ENCODE data around the gene IQCM.
A peak's percentile ranks its signal among the peaks of the same experiment; 100 is the strongest.
"Not testable (repeated sequence)": the region's sequence is repeated elsewhere in the genome, so short reads cannot be mapped to it uniquely, and the experiment has no call there.

Gene IQCM

DNA sequence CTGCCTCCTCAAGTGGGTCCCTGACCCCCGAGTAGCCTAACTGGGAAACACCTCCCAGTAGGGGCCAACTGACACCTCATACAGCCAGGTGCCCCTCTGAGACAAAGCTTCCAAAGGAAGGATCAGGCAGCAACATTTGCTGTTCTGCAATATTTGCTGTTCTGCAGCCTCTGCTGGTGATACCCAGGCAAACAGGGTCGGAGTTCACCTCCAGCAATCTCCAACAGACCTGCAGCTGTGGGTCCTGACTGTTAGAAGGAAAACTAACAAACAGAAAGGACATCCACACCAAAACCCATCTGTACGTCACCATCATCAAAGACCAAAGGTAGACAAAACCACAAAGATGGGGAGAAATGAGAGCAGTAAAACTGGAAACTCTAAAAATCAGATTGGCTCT is 347.0 kb downstream of the IQCM start:
- DNase-seq (ENCODE audit: low spot score): not testable (repeated sequence)

DNA sequence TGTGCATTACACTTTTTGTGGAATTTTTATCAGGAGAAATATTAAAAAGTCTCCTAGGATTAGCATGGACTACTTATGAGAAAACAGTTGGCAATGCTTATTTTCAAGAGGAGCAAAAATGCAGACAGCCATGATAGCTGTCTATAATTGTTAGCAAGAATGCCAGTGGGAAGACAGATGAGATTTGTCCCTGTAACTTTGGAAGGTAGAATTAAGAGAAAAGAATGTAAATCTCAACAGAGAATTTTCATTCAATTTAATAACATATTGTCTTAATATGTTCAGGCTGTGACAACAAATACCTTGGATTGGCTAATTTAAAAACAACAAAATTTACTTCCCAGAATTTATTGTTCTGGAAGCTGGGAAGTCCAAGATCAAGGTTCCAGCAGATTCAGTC is 349.2 kb downstream of the IQCM start:
- no peak for DNase-seq (ENCODE audit: low spot score)

DNA sequence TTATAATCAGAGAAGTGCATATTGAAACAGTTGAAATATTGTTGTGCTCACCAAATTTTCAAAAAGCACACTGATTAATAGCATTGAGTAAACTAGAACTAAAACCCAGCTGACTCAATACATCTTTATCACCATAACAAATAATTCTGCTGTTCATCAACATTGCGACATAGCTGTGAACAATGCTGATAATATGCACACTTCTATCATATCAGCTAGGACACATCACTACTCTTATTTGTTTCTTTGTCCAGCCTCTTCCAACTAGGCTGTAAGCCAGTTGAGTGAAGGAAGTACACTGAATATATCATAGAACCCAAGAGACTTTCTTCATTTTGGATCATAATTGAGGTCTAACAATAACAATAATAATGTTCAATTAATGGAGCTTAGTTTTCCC is 349.7 kb downstream of the IQCM start:
- no peak for DNase-seq (ENCODE audit: low spot score)

DNA sequence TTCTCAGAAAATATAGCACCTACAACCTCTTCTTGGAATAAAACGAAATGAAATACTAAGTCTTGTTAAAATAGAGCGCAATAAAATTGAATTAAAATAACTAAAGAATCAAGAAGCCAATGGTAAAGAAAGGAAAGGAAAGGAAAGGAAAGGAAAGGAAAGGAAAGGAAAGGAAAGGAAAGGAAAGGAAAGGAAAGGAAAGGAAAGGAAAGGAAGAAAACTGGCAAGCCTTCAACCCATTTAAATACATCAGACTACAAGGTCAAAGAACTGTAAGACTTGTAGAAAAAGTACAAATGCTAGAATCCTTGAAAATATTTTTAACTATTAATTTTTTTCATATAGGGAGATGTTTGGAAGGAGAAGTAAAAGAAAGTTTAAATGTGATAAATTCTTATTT is 372.1 kb downstream of the IQCM start:
- no peak for DNase-seq (ENCODE audit: low spot score)

DNA sequence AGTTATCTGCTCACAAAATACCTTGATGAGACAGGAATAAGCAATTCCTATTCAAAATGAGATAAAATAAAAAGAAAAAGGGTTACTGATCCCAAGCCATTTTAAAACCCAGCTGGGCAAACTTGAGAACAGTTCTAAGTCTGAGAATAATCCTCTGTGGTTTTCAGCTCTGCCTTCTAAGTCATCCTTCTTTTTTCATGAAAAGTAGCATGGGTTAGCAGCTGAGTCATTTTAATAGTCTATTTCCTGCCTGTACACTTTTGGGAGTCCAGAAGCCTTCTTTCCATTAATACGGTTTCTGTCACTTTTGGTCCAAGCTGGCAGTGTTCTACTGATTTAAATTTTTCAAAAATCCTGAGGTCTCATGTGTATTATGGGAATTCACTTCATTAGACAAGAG is 374.3 kb downstream of the IQCM start:
- peak; percentile 49 for DNase-seq (ENCODE audit: low spot score)

DNA sequence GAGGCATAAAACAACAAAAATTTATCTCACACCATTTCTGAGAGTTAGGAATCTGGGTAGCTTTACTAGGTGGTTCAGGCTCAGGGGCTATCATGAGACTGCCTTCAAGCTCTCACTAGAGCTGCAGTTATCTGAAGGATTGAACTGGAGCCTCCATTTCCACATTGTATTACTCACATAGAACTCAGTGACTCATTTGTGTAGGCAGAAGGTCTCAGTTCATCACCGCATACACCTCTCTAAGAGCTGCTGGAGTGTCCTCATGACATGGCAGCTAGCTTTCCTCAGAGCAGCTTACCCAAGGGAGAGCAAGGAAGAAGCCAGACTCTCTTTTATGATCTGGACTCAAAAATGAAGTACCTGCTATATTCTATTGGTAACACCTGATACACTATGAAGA is 389.2 kb downstream of the IQCM start:
- no peak for DNase-seq (ENCODE audit: low spot score)

DNA sequence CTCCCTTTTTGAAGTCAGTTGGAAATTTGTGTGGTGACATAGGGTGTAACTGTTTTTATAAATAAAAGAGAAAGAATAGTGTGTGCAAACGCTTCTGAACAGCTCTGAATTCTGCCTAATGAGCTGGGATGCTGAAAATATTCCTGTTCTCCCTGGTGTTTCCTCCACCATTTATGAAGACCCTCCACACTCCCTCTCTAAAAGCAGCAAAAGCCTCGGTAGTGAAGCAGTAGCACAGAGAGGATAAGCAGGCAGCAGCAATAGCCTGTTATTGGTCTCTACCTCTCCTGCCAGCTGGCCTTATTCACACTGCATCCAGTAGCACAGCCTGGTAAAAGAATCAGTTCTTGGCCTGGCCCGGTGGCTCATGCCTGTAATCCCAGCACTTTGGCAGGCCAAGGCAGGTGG is 406.1 kb downstream of the IQCM start:
- peak; percentile 29 for DNase-seq (ENCODE audit: low spot score)

DNA sequence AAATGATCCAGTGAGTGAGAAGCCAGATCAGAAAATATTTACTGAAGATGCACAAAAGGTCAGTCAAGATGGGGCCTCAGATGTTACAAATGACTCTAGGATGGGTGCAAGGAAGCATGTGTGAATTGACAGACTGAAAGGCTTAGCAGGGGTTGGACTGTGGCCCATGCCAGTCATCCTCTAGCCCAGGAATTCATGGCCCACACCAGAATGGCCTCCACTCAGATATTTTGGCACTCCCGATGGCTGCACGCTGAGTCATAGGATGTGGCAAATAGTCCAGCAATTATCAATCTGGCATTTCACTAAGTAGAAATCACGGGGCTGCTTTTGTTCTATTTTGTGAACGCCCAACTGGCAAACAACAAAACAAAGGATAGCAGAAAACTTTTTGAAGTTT is 406.5 kb downstream of the IQCM start:
- peak; percentile 85 for DNase-seq (ENCODE audit: low spot score)

DNA sequence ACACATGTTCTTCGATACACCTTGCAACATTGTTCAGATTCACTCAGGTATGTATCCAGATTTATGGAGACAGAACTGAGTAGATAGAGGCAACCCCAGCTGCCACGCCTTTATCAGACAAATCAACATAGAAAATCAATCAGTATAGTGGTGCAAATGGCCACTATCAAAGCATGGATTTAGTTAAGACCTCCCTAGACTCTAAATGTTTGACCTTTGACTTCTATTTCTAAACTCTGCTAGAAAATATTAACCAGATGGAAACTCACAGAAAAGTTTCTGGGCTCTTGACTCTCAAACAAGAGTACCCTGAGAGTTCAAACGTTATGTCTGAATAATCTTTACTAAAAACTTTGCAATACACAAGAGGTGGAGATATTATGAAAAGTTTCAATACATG is 411.5 kb downstream of the IQCM start:
- DNase-seq (ENCODE audit: low spot score): no peak

DNA sequence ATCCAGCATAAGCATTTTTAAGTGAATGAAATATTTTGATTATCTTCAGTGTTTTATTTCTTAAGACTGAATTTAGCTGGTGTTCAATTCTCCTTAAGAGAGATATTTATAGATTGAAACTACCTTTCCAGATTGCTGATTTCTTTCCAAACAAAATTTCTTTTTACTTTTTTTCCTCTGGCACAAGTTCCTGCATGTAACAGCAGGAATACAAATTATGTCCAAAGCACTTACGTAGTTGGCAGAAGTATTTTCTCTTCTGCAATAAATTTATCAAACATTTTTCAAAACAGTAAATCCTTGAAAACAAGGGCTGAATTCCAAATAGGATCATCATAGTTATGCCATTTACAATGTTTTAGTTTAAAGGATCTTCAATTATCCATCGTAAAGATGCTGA is 412.6 kb downstream of the IQCM start:
- no peak for DNase-seq (ENCODE audit: low spot score)

DNA sequence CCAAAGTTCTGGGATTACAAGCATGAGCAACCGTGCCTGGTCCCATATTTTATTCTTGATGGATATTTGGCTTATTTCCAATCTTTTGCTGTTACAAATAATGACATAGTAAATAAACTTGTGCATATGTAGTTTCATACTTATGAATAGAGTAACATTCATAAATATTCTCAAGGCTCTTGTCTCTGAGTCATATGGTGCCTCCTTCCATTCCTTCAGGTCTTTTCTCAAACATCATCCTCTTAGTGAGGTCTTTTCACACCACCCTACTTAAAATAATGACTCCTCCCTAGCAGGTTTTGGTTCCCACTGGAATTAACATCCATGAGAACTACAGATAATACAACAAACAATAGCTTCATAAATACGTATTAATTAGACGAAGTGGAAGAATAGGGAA is 416.6 kb downstream of the IQCM start:
- DNase-seq (ENCODE audit: low spot score): no peak

DNA sequence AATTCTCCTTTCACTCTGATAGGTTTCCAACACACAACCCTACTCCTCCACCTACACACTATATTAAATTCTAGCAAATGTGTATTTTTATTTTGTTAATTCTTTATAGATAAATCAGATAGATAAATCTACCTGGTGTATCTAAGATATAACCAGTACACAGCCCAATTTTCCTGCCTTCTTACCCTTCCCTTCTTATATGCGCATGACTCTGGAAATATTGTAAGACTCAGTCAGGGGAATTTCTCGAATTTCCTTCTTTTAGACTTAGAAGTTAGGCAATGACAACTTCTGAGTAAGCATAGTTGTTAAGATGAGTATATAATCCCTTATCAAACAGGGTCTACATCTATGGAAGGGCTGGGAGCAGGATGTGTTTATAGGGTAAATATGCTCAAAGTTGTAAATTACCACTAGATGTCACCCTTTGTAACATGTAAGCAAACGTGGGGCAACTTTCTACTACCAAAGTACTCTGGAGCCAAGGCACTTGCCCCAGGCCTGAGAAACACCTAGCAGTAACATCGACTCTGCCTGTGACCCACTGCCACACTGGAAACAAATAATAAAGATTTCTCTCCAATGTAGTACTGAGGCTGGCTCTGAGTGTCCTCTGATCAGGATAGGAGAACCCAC is 444.7 kb downstream of the IQCM start:
- peak; percentile 64 for DNase-seq (ENCODE audit: low spot score)

DNA sequence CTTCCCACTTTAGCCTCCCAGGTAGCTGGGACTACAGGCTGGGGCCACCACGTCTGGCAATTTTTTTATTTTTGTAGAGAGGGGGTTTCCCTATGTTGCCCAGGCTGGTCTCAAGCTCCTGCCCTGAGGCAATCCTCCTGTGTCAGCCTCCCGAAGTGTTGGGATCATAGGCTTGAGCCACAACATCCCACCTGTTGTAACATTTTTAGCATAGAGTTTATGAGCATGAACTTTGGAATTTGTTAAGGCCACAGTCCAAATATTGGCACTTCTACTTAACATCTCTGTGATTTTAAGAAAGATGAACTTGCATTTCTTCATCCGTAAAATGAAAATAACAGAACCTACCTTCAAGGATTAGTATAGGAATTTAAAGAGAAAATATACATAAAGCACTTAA is 445.6 kb downstream of the IQCM start:
- DNase-seq (ENCODE audit: low spot score): no peak

DNA sequence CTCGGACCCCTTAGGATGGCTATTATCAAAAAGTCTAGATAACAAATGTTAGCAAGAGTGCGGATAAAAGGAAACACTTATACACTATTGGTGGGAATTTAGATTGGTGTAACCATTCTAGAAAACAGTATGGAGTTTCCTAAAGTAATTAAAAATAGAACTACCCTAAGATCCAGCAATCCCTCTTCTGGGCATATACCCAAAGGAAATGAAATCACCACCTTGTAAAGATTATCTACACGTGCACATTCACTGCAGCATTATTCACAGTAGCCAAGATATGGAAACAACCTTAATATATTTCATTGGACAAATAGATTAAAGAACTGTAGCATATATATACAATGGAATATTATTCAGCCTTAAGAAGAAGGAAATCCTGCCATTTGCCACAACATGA is 462.4 kb downstream of the IQCM start:
- DNase-seq (ENCODE audit: low spot score): no peak

DNA sequence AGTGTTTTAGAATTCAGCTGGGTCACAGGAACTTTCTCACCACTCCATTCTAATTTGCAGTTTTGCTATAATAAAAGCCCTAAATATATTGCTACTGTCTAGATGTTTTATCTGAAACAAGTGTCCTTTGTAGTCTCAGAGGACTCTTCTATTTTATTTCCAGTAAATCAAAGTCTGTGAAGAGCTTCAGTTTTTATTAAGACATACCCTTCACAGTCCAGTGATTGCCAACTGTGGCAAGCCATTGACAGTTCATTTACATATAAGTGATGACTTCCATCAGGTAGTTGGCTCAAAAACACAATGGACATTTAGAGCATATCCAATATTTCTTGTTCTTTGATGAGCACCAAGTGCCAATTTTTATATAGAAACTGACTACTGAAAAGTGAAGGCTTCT is 466.1 kb downstream of the IQCM start:
- no peak for DNase-seq (ENCODE audit: low spot score)

DNA sequence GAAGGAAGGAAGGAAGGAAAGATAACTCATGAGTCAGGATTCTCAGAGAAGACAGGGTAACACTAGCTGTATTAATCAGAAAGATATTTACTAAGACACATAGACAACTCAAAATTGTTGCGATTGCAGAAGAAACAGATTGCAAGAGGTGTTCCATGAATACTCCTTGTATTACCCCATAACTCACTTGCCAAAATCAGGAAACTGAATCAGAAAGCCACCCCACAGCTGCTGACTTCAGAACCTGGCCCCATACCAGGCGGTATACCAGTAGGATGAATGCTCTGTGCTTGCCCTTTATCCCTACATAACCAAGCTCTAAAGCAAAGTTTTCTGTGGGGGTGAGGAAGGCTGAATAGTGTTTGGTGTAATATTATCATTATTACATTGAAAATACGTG is 468.5 kb downstream of the IQCM start:
- peak; percentile 5 for DNase-seq (ENCODE audit: low spot score)

DNA sequence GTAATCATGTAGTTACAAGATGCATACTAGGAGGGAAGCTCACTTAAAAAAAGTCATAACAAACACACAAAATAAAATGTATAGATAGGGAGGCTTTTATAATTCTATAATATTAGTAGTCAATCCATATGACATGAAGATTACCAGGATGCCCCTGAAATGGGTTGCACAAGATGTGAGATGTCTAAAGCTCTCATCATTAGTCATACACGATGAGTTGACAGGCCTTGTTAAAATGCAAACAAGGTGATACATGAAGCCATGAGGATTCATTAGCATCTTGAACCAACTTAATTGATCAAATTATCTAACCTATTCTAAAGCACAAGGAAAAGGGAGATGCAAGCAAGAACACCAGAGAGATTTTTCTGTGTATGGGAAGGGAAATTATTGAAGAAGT is 470.2 kb downstream of the IQCM start:
- DNase-seq (ENCODE audit: low spot score): no peak

DNA sequence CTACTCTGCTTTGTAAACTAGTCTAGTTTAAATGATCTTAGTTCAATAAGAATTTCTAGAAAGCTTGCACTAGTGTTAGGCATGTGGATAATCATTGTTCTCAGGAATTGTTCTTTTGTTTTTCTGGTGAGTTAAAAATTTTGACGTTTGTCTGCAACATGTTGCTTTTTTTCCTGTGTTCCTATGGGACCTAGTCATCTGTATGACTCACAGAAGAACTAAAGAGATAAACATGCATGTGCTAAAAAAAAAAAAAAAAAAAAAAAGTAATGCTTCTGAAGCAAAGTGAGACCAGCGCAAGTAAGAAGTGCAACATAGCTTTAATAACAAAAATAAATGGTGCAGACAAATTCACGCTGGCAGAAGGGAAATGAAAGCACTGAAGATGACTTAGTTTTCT is 471.2 kb downstream of the IQCM start:
- peak; percentile 9 for DNase-seq (ENCODE audit: low spot score)

DNA sequence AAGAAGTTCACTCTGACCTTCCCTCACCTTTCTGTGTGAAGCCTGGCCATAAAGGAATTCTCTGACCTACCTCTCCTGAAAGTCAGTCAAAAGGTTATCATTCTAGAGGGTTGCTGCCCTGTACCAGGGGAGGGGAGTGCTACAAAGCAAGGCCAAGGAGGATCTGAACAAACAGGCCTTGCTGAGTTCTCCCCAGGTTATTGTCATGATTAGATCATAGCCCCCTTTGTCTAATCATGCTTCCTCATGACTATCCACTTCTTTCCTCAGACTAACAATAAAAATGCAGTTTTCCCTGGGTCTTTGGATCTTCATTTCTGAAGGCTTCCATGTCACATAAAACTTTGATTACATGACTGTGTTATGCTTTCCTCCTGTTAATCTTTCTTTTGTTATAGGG is 472.0 kb downstream of the IQCM start:
- no peak for DNase-seq (ENCODE audit: low spot score)

DNA sequence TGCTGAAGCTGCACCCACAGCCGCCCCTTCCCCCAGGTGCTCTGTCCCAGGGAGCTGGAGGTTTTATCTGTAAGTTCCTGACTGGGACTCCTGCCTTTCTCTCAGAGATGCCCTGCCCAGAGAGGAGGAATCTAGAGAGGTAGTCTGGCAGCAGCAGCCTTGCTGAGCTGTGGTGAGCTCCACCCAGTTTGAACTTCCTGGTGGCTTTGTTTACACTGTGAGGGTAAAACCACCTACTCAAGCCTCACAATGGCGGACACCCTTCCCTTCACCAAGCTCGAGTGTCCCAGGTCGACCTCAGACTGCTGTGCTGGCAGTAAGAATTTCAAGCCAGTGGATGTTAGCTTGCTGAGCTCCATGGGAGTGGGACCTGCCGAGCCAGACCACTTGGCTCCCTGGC is 474.5 kb downstream of the IQCM start:
- not testable (repeated sequence) for DNase-seq (ENCODE audit: low spot score)

DNA sequence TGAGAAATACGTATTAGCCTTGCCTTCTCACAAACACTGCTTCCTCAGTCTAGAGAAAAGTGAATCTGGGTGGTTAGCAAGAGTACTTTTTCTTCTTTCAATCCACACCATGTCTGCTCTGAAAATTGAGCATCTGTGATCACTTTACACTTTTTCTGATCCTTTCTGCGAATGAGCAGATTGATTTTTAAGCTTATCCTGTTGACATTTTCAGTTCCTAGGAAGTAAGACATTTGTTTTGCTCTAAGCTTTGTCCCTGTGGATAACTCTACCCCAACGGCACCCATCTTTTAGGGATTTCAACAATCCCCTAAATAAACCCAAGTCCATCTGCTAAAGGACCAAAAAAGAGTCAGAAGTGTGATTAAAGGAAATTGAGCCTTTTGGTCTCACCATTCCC is 487.5 kb downstream of the IQCM start:
- DNase-seq (ENCODE audit: low spot score): no peak

DNA sequence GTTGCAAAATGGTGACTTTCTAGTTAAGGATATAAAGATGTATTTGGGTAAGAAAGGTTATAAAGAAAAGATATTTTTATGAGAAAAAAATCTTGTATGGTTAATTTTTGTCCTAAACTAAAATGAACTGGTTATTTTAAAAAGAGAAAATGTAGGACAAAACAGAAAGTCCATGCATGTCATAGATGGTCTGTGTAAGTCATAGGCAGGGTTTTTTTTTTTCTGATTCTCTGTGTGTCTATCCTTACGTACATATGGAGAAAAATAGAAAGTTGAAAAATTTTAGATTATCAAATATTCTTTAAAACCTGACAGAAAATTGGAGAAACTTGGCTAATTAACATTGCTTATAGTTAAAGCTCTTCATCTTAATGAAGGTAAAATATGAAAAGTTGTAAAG is 493.4 kb downstream of the IQCM start:
- DNase-seq (ENCODE audit: low spot score): no peak

DNA sequence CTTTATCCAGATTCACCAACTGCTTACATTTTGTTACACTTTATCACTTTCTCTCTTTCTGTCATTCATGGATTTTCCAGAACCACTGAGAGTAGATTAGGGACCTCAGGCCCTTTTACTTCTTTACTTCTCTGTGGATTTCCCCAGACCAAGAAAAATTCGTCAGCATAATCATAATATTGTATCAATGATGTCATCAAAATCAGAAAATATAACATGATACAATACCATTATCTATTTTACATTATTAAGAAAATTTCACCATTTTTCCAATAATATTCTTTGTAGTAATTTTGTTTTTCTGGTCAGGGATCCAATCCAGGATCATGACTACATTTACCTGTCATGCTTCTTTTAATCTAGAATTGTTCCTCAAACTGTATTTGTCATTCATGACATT is 494.2 kb downstream of the IQCM start:
- no peak for DNase-seq (ENCODE audit: low spot score)

DNA sequence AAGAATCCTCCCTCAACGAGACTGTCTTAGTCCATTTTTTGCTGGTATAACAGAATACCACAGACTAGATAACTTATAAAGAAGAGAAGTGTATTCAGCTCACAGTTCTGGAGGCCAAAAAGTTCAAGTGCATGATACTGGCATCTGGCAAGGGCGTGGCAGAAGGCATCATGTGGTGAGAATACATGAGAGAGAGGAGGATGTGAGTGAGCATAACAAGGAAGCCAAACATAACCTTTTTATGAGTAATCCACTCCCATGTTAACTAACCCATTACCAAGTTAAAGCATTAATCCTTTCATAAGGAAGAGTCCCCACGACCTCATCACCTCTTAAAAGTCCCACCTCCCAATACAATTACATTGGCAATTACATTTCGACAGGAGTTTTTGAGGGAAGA is 504.6 kb downstream of the IQCM start:
- peak; percentile 18 for DNase-seq (ENCODE audit: low spot score)

DNA sequence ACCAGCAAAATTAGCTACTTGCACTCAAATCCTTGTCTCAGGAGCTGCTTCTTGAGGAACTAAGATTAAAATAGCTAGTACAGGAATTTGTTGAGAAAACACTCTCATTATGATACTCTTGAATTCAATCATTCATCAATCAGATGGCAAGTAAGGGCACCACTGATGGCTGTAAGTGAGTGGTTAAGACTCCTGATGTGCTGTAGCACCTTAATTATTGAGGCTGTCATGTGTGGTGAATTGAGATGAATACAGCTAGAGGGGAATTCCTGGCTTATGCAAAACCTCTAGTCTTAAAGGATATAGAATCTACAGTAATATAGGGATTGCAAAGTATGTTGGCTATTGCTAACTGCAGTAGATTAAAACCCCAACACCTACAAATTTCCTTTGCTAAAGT is 509.1 kb downstream of the IQCM start:
- DNase-seq (ENCODE audit: low spot score): no peak
